GM10847 (cell line): ENCODE data around the gene ADPRH.

Experiments used
- POLR2A ChIP-seq: IDR thresholded peaks from 2 replicates; pipeline ENCODE4 v1.6.1; 2011; ENCODE audit not compliant: insufficient read length; ENCODE audit errors: extremely low read depth

ADPRH gene

GRCh38 chr3:119630128-119630879, 51.0 kb downstream of the ADPRH start:
- no peak for TF ChIP-seq POLR2A

GRCh38 chr3:119630880-119631329, 51.6 kb downstream of the ADPRH start:
- TF ChIP-seq POLR2A = no peak

- no peak for TF ChIP-seq POLR2A
Observed at GRCh38 chr3:119631516-119631915, 52.2 kb downstream of the ADPRH start.

GRCh38 chr3:119632216-119632615, 52.9 kb downstream of the ADPRH start:
- TF ChIP-seq POLR2A = no peak

- no peak for TF ChIP-seq POLR2A
Observed at GRCh38 chr3:119632829-119633228, 53.5 kb downstream of the ADPRH start.

GRCh38 chr3:119635719-119636118, 56.4 kb downstream of the ADPRH start:
- no peak for TF ChIP-seq POLR2A

GRCh38 chr3:119636249-119636648, 57.0 kb downstream of the ADPRH start:
- no peak for TF ChIP-seq POLR2A

GRCh38 chr3:119636891-119637611, 57.8 kb downstream of the ADPRH start:
- no peak for TF ChIP-seq POLR2A

- no peak for TF ChIP-seq POLR2A
Observed at GRCh38 chr3:119637679-119638477, 58.6 kb downstream of the ADPRH start.
